GM21619 (cell line): ENCODE measurements around the gene ERCC6L2.

Experiments used
- ATAC-seq: cut with Tn5 transposase; IDR thresholded peaks from one replicate; pipeline ENCODE4 v1.9.1; 2021; ENCODE audit not compliant: unreplicated experiment

The ERCC6L2 gene, protein sequence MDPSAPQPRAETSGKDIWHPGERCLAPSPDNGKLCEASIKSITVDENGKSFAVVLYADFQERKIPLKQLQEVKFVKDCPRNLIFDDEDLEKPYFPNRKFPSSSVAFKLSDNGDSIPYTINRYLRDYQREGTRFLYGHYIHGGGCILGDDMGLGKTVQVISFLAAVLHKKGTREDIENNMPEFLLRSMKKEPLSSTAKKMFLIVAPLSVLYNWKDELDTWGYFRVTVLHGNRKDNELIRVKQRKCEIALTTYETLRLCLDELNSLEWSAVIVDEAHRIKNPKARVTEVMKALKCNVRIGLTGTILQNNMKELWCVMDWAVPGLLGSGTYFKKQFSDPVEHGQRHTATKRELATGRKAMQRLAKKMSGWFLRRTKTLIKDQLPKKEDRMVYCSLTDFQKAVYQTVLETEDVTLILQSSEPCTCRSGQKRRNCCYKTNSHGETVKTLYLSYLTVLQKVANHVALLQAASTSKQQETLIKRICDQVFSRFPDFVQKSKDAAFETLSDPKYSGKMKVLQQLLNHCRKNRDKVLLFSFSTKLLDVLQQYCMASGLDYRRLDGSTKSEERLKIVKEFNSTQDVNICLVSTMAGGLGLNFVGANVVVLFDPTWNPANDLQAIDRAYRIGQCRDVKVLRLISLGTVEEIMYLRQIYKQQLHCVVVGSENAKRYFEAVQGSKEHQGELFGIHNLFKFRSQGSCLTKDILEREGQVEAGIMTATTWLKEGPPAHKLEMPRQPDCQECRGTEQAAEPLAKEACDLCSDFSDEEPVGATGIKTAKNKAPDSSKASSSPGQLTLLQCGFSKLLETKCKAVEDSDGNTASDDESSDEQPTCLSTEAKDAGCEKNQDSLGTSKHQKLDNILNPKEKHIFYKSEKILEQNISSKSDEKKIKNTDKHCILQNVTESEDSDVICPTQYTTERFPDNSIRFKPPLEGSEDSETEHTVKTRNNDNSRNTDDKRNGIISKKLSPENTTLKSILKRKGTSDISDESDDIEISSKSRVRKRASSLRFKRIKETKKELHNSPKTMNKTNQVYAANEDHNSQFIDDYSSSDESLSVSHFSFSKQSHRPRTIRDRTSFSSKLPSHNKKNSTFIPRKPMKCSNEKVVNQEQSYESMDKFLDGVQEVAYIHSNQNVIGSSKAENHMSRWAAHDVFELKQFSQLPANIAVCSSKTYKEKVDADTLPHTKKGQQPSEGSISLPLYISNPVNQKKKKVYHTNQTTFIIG (N-terminal part only)

DNA sequence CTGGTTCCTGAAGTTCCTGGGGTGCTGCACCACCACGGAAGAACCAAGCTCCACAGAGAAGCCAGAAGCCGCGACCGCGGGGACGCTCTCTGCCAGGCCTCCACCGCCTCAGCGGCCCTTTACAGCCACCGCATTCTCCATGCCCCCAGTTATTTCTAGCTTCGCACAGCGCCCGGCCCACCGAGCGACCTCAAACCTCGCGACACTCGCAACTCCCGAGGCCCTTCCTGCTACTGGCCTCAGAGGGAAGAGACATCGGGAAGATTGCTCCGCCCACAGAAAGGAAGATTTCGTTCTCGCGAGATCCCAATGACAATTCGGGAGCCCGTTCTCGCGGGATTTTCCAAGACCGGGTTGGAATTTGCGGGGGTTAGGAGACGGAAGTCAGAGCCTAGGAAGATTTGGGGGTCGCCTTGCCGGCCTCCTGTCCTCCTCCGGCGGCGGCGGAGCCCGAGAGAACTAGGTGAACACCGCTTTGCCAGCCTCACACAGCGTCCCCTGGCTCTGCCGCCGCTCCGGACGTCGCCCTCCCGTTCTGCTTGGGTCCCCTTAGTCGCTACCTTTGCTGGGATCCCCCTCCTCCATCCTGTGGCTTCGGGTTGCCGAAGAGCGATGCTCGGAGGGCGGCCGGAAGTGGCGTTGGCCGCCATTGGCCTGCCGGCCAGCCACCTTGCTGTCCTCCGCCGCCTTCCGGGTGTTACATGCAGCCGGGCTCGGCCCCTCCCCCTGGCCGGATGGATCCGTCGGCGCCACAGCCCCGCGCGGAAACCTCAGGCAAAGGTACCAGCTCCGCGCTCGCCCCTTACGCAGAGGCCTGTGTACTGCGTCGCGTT is at the start of gene ERCC6L2:
ERCC6L2 (plus strand) TSS at position 387 of the 833 bp plus-strand sequence; CDS start at position 735, 348 bp downstream.
- ATAC-seq = peak; percentile 80

DNA sequence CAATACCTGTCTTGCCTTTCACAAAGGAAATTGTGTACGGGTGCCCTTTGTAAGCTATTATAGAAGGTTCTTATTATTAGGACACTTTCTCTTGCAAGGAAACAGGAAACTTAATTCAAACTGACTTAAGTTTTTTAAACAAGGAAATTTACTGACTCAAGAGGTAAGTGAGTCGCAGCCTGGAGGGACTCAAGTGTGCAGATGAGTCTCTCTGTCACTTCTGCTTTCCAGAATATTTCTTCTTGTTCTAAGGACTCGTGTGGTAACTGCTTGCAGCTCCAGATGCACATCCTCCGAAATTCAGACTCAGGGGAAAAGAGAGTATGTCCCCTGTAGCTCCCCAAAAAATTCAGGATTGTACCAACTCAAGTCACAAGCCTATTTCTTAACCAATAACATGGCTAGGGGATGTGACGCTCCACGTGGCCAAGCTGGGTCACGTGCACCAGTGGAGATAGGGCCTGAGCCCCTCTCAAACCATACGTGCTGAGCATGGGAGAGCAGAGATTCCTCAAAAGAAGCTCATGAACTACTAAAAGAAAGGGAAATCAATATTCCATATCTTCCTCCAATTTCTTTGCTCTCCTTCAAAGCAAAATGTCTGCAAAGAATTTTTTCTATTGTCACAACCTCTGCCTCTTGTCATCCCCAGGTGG is 49.2 kb upstream of the ERCC6L2 start:
- ATAC-seq = no peak

DNA sequence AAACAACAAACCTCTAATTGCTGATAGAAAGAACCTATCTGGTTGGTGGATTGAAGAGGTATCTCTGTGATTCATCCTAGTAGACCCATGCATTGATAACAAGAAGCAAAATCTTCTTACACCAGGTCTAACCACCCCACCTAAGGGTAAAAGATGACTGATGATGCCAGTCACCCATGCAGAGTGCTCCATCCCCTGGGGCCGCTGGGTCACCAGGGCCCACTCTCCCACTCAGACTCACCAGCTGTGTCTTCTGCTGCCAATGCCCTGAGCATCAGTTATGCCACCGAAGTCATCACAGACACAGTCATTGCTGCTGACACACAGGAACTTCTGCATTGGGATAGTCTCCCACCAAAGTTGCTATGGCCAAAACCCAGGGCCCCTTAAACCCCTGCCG is 44.7 kb upstream of the ERCC6L2 start:
- ATAC-seq = no peak

DNA sequence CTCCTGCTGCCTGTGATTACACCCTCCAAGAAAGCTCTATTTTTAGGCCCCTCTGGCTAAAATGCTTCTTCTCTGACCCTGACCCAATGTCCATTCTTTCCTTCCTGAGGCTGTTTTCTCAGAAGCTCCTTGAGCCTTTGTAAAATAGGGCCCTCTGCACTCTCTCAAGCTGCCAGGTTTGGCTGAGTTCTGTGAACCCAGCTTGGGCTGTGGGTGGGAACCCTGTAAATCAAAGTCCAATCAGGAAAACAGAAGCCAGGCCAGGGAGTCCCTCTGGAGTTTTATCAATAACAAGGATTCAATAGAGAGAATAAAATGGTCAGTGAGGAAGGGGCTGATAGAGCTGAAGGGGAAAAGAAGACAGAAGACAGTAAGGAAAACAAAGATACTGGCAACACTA is 43.7 kb upstream of the ERCC6L2 start:
- no peak for ATAC-seq

DNA sequence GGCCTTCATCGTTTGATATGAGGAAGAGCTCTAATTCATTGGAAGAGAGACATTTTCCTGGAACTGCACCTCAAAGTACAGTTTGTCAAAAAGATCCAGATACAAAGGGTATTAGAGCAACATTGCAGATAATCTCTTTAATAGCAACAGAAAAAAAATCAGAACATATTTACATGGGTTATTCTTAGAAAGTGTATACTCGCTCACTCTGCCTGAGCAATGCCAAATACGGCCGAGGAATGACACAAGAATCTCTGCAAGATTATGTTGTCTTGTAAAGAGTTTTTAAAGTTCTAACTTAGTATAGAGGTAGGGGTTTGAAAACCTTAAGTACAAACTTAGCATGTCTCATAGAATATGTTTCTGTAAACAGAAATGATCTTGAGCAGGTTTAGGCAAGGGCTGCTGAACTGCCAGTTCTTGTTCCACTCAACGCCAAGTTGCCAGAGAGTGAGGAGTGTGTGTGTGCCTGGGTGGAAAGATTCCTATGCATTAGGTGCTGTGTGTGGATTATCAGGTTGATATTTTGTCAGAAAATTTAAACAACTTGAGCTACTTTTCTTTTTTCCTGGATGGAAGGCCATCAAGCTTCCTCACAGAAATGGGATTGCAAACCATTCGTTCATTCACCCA is 41.8 kb upstream of the ERCC6L2 start:
- no peak for ATAC-seq

DNA sequence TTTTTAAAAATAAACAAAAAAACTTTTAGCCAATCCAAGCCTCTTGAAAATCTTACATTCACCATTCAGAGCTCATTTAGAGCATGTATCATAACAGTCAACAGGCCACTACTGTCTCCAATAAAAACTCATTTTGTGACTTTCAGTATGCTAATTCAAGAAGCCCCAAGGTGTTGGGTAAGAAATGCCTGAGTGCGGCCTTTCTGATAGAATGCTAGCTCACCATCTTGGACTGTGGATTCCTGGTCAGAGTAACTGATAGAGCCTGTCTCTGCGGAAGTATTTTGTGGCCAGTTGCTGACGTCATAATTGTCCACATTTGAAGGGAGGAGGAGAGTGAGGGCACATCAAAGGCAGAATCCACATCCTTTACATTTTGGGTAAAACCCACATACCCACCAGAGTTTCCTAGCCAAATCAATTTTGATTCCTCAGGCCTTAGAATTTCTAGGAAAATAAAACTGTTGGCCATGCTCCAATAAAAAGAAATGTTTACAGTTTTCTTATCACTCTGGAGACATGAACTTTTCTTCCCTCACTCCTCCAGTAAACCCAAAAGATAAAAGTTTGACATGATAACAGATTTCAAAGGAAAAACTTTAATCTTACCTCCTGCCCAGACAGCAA is 41.1 kb upstream of the ERCC6L2 start:
- ATAC-seq = no peak

DNA sequence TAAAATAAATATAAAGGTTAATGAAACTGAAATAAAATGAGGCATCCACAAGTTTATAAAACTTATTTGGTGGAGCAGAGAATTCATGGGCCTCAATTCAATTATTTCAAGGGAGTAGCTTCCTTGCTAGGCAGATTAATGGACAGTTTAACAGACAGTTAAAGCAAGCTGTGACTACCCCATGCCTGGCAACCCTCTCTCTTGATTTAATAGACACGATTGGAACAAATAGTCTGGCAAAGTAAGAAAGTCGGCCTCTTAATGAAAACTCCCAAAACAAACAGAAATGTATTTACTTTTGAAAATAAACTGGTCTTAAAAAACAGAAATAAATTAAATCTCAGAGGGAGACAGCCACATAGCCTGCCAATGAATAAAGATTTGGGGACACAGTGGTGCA is 40.1 kb upstream of the ERCC6L2 start:
- ATAC-seq = no peak

DNA sequence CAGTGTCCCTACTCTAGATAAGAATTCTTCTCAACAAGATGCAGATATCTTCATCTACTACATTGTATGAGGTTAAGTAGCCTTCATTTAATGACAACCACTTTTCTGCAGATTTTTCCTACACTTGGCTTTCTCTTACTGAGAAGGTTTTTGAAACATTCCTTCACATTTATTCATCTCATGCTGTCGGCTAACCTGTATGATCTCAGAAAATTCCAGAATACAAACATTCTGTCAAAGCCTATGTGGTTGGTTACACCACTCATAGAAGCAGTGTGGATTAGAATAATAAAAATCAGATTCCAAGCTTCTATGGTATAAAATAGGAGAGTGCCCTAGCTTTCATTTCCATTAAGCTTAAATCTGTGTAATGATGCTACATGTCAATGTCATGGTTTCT is 39.4 kb upstream of the ERCC6L2 start:
- ATAC-seq = no peak

DNA sequence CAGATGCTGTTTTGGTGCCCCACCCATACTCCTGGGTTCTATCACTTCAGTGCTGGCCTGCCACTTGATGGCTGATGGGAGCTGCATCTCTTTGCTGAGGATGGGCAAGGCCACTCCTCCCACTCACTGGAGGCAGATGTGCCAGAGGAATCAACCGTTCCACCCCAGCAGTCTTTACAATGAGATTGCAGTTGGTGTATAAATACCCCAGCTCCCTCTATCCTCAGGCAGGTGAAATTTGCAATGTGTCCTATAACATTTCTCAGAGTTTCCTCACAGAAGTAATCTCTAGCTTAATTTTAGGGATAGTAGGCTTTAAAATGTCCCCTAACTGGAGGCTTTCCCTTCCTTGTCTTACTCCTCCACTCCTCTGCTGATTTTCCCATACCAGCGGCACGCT is 36.5 kb upstream of the ERCC6L2 start:
- ATAC-seq = no peak

DNA sequence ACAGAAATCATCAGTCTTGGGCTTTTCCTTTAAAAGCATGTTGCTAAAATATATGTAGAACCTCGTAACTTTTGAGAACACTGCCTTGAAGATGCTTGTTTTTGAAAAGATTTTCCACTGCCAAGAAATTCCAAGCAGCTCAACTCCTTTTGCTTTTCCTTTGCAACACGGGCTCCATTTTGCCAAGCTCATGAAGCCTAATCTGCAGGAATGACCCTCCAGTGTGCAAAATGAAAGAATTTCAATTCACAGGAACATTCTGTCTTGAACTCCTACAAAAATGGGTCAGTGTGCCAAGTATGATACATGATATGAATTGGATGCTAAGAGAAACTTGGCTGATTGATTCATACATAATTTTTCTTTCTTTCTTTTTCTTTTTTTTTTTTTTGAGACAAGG is 35.4 kb upstream of the ERCC6L2 start:
- ATAC-seq = no peak

DNA sequence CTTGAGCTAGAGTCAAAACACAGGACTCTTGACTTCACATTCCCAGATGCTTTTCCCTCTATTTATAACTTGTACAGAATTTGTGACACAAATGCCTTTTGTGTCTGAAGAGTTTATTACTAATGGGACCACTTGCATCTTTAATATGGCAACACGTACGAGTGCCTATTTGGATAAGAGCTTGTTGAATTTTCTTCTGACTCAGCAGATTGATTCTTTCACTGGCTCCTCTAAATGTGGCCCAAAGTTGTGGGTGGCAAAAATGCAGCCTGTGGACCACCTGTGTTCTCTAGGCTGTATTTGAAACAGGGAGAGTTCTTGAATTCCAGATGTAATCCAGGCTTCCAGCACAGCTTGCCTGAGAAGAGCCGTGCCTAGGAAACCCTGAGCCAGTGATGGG is 34.1 kb upstream of the ERCC6L2 start:
- no peak for ATAC-seq

DNA sequence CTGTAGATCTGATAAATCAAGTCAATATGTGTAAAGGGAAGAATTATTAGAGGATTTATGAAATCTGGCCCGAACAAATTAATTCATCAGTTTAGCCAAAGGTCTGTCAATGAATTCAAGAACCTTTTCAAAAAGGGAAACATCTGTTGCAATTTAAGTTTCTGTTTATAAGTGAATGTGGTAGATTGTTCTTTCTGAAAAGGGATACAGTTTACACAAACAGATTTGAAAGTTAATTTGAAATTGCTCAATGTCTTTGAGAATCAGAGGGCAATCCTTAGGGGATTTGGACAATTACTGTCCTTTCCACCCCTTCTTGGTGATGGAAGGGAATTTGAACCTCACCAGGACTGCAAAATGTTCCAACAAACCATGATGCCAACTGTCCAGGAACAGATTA is 29.7 kb upstream of the ERCC6L2 start:
- no peak for ATAC-seq

DNA sequence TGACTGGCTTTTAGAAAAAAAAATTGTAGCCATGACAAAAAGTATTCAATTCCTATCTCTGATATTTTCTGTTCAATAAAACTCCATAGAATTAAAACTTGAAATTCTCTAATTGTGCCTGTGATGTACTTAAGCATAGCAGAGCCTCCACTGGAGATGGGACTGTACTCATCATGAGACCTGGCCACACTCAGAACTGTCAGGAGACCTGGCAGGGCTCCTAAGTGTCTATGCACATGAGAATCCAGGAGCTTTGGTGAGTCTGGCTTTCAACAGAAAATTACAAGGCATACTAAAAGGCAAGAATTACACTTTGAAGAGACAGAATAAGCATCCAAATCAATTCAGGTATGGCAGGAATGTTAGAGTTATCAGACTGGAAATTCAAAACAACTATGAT is 26.7 kb upstream of the ERCC6L2 start:
- ATAC-seq = no peak

DNA sequence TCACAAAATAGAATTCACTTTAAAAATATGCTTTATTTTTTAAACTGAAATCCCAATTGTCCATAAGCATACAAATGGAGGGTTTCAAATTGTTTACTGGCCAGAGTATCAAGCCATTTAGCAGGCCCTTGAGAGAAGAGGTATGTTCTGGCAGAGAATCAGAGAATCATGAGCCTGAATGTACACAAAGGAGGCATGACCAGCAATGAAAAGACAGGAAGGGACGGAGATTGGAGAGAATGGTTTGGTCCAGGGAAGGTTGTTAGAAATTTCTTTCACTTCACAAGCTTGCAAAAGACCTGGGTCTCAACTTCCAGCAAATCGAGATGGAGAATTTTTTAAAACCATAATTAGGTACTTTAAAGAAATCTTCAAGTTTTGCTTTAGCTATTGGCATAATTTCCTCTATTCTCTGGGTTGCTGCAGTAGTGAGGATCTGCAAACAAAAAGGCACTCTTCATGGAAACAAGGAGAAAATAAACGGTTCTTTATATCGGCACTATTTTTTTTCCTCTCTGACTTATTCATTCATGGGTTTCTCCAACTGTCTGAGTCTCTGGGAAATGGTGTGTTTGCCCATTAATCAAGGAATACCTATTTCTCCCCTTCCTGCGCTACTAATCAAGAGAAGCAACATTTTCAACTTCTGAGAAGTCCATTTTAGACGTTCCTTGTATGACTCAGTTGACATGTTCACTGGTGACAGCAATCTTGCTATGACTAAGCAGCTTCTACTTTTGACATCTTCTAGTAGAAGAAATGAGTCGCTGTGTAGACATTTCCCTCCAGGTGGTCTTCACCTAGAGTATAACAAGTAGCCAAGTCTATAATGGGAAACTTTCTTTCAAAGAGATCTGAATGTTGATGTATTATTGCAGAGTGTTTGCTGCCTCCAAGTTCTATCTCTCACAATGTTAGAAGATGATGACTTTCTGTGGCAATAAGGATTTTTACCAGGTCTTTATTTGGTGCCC is 23.1 kb upstream of the ERCC6L2 start:
- peak; percentile 97 for ATAC-seq

DNA sequence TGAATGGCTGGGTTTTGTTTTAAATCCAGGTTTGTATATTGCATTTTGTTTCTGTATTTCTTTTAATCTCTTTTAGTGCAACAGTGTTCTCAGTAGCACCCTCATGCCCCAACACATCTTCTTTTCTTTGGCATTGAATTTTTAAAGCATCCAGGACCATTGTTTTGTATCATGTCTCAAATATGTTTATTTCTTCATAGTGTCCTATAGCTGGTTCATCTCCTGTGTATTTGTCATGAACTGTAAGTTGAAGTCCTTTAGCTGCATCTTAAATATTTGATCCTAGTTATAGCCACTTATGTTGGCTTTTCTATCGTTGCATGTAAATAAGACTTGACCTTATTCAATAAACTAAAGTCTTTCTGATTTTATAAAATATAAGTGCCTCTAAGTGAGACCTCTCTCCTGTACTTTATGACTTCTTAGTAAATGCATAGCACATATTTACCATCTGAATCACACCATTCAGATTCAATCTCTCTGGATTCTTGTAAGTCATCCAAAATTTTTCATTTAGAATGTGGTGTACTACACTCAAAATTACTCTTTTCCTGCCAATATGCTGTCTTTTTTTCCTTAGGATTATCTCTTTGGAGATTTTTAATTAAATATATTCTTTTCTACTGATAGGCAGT is 21.0 kb upstream of the ERCC6L2 start:
- no peak for ATAC-seq

DNA sequence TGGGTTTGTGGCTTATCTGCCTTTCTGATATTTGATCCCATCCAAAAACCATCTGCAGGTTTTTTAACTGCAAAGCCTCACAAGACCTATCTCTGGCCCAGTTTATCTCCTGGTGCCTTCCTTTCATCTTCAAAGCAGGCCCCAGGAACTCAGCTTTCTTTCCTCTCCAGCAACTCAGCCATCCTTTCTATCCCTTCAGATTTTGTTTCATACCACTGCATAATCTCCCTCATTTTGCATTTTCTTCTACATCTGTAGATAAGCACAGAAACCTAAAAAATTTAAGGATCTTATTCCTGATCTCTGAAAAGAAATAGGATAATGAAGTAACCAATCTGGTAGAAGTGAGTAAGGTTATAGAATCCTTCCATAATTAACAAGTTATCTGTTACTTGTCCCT is 19.5 kb upstream of the ERCC6L2 start:
- no peak for ATAC-seq

DNA sequence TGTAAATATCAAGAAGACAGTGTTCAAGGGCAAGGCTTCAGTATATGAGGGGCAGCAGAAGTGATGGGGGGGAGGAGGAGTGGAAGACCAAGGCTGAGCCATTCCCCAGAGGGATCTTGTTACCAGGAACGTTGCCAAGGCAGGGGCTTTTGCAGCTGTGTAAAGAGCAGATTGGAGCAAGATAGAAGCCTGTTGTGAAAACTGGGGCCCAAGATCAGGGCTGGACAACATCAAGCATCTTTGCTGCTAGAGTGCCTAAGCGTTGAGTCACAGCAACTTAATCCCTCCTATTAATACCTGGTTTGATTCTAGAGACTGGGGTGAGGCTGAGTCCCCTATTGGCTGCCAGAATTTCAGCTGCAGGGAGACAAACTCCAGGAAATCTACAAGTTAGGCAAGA is 18.4 kb upstream of the ERCC6L2 start:
- ATAC-seq = no peak
